Left ventricle myocardium inferior (tissue), 1 donor: ENCODE measurements around the gene TBL3. TPM values are rescaled to one million over a fixed set of nuclear protein-coding genes. Genes with fewer than 3 reads are reported as not detected.
A peak's percentile ranks its signal among the peaks of the same experiment; 100 is the strongest.

Source experiments
- DNase-seq: peaks from one replicate; pipeline ENCODE4 v3.0.0-alpha.2; 2020
- H3K27ac ChIP-seq: fragments of 200-600 bp; replicated peaks from 2 replicates; pipeline ENCODE4 v1.8.0; 2021
- H3K27me3 ChIP-seq: fragments of 200-600 bp; 2 replicates; pipeline ENCODE4 v1.8.0; 2021; ENCODE audit warnings: low read depth
- H3K36me3 ChIP-seq: fragments of 200-600 bp; 2 replicates; pipeline ENCODE4 v1.8.0; 2021
- H3K4me1 ChIP-seq: fragments of 200-600 bp; 2 replicates; pipeline ENCODE4 v1.8.0; 2021
- H3K4me3 ChIP-seq: fragments of 200-600 bp; 2 replicates; pipeline ENCODE4 v1.8.0; 2021; ENCODE audit warnings: mild to moderate bottlenecking, moderate library complexity
- H3K9me3 ChIP-seq: fragments of 200-600 bp; replicated peaks from 2 replicates; pipeline ENCODE4 v1.8.0; 2021
- CTCF ChIP-seq: fragments of 200-600 bp; IDR thresholded peaks from 2 replicates; pipeline ENCODE4 v1.8.0; 2021; ENCODE audit warnings: antibody characterized with exemption, mild to moderate bottlenecking, borderline replicate concordance
- intact Hi-C: fragments of 100-400 bp; cut with micrococcal nuclease; formaldehyde crosslinking; loops from one replicate; pipeline ENCODE4 v1.11.0; 2022
- total RNA-seq: library from RNA; stranded (reverse); fragmentation: NEBNext Ultra II Directional; extraction: Animal tissue kit (Norgen Biotek cat#: 25700); gene quantifications from one replicate; pipeline ENCODE4 v1.2.1, GENCODE V29; 2021
- donor health status: DM: no; HTN: yes; CAD: no; lungs with severe emphysema.

TBL3 gene
- total RNA-seq, 1 donor from 2014 or later: 22.6 TPM

- intact Hi-C loops: no loop called here
- H3K36me3 ChIP-seq: peaks cover 40% of the 10 kb centered on the region
- H3K9me3 ChIP-seq: no peaks in the 10 kb centered on the region
- peaks cover 50% of the 10 kb centered on the region for H3K4me1 ChIP-seq
- no peak overlapping the region for H3K27ac ChIP-seq
- DNase-seq: no peak
- H3K4me3 ChIP-seq: no peak overlapping the region
- no peak for TF ChIP-seq CTCF
- H3K27me3 ChIP-seq: peaks cover 62% of the 10 kb centered on the region
These were observed 10.2 kb downstream of the TBL3 start for GRCh38 chr16:1982013-1982433.

GRCh38 chr16:1982991-1983543, 11.2 kb downstream of the TBL3 start:
- H3K9me3 ChIP-seq: no peaks in the 10 kb centered on the region
- TF ChIP-seq CTCF: no peak
- H3K4me1 ChIP-seq: peaks cover 50% of the 10 kb centered on the region
- peaks cover 59% of the 10 kb centered on the region for H3K27me3 ChIP-seq
- H3K4me3 ChIP-seq: peak overlapping the region; percentile 88
- no peak for DNase-seq
- peaks cover 33% of the 10 kb centered on the region for H3K36me3 ChIP-seq
- peak overlapping the region; percentile 88 for H3K27ac ChIP-seq
- intact Hi-C loops: no loop called here

GRCh38 chr16:1983544-1984346, 11.9 kb downstream of the TBL3 start, which contains the start of gene GFER:
TSS of gene GFER (plus strand) at chr16:1984193. CDS start at chr16:1984219, 26 bp downstream.
- peak; percentile 92 for DNase-seq
- Histone ChIP-seq H3K4me1 (peaks cover 49% of the 10 kb centered on the region), H3K27ac (peak within 1 kb of the TSS; percentile 88), H3K4me3 (peak within 1 kb of the TSS; percentile 88), H3K9me3 (no peaks in the 10 kb centered on the region), H3K36me3 (peaks cover 26% of the 10 kb centered on the region), H3K27me3 (peaks cover 58% of the 10 kb centered on the region)
- peak; percentile 60 for TF ChIP-seq CTCF
- intact Hi-C loops: no loop called here

- intact Hi-C loops: no loop called here
- H3K27ac ChIP-seq: peak overlapping the region; percentile 88
- H3K27me3 ChIP-seq: peaks cover 58% of the 10 kb centered on the region
- peaks cover 45% of the 10 kb centered on the region for H3K4me1 ChIP-seq
- peaks cover 21% of the 10 kb centered on the region for H3K36me3 ChIP-seq
- peak overlapping the region; percentile 88 for H3K4me3 ChIP-seq
- no peak for TF ChIP-seq CTCF
- DNase-seq: no peak
- H3K9me3 ChIP-seq: no peaks in the 10 kb centered on the region
These were observed 12.7 kb downstream of the TBL3 start for GRCh38 chr16:1984347-1985225.

- peak overlapping the region; percentile 88 for H3K4me3 ChIP-seq
- H3K4me1 ChIP-seq: peaks cover 43% of the 10 kb centered on the region
- H3K36me3 ChIP-seq: peaks cover 21% of the 10 kb centered on the region
- no peaks in the 10 kb centered on the region for H3K9me3 ChIP-seq
- H3K27me3 ChIP-seq: peaks cover 58% of the 10 kb centered on the region
- no peak for DNase-seq
- TF ChIP-seq CTCF: no peak
- no peak overlapping the region for H3K27ac ChIP-seq
- intact Hi-C loops: no loop called here
These were observed 13.8 kb downstream of the TBL3 start for GRCh38 chr16:1985466-1986150.
